GM23338 (cell line): Measurements from ENCODE around the gene ANTXR1. TPM values are rescaled to one million over a fixed set of nuclear protein-coding genes. Genes with fewer than 3 reads are reported as not detected.

ENCODE experiments used
- ATAC-seq: fragments of 200-7000 bp; cut with Tn5 transposase; 3 replicates; pipeline ENCODE4 v1.9.1; 2020
- DNase-seq: peaks from one replicate; pipeline ENCODE4 v3.0.0-alpha.2; 2015; ENCODE audit warnings: low spot score
- H2AFZ ChIP-seq: fragments of 200-600 bp; sonication (generic); 2 replicates; pipeline ENCODE4 v1.8.0; 2016; ENCODE audit warnings: antibody characterized with exemption, mild to moderate bottlenecking, moderate library complexity
- H3F3A ChIP-seq: fragments of 200-600 bp; sonication (generic); replicated peaks from 2 replicates; pipeline ENCODE4 v1.8.0; 2017; ENCODE audit warnings: antibody characterized with exemption, mixed run types, low read depth
- H3K27ac ChIP-seq: fragments of 200-600 bp; sonication (generic); 2 replicates; pipeline ENCODE4 v1.6.1; 2016; ENCODE audit warnings: low read depth
- H3K27me3 ChIP-seq: fragments of 200-600 bp; sonication (generic); 2 replicates; pipeline ENCODE4 v1.8.0; 2016; ENCODE audit warnings: mild to moderate bottlenecking, mixed run types, moderate library complexity; ENCODE audit not compliant: insufficient read depth
- H3K36me3 ChIP-seq: fragments of 200-600 bp; sonication (generic); 2 replicates; pipeline ENCODE4 v1.8.0; 2016; ENCODE audit warnings: mild to moderate bottlenecking; ENCODE audit not compliant: insufficient read depth
- H3K4me1 ChIP-seq: fragments of 200-600 bp; sonication (generic); 2 replicates; pipeline ENCODE4 v1.8.0; 2016; ENCODE audit warnings: mild to moderate bottlenecking, moderate library complexity; ENCODE audit not compliant: insufficient read depth
- H3K4me2 ChIP-seq: fragments of 200-600 bp; sonication (generic); 2 replicates; pipeline ENCODE4 v1.7.1; 2017; ENCODE audit warnings: mixed run types
- H3K4me3 ChIP-seq: fragments of 200-600 bp; sonication (generic); 2 replicates; pipeline ENCODE4 v1.6.1; 2016; ENCODE audit warnings: mixed run types
- H3K79me2 ChIP-seq: fragments of 200-600 bp; sonication (generic); replicated peaks from 2 replicates; pipeline ENCODE4 v1.8.0; 2017; ENCODE audit warnings: mild to moderate bottlenecking; ENCODE audit not compliant: insufficient read depth
- H3K9me2 ChIP-seq: fragments of 200-600 bp; sonication (generic); 2 replicates; pipeline ENCODE4 v1.8.0; 2017; ENCODE audit not compliant: insufficient read depth
- H4K20me1 ChIP-seq: fragments of 200-600 bp; sonication (generic); replicated peaks from 2 replicates; pipeline ENCODE4 v1.8.0; 2017; ENCODE audit warnings: mild to moderate bottlenecking; ENCODE audit not compliant: insufficient read depth
- H3K27ac Mint-ChIP-seq: 2 replicates; pipeline ENCODE4 v1.8.0; 2020; ENCODE audit warnings: inconsistent platforms, mild to moderate bottlenecking, moderate library complexity, mixed read lengths
- H3K27me3 Mint-ChIP-seq: 3 replicates; pipeline ENCODE4 v1.8.0; 2022; ENCODE audit warnings: low read depth, mild to moderate bottlenecking, moderate library complexity, mixed read lengths, inconsistent platforms; ENCODE audit not compliant: insufficient read depth, poor library complexity
- H3K36me3 Mint-ChIP-seq: 3 replicates; pipeline ENCODE4 v1.8.0; 2021; ENCODE audit warnings: low read depth, mild to moderate bottlenecking, inconsistent platforms, moderate library complexity, mixed read lengths
- H3K4me1 Mint-ChIP-seq: 3 replicates; pipeline ENCODE4 v1.8.0; 2020; ENCODE audit warnings: mild to moderate bottlenecking, inconsistent platforms, mixed read lengths
- H3K4me3 Mint-ChIP-seq: 3 replicates; pipeline ENCODE4 v1.8.0; 2021; ENCODE audit warnings: moderate library complexity, mild to moderate bottlenecking, inconsistent platforms, mixed read lengths
- H3K9me3 Mint-ChIP-seq: 3 replicates; pipeline ENCODE4 v1.8.0; 2020; ENCODE audit warnings: moderate library complexity, mild to moderate bottlenecking, inconsistent platforms, mixed read lengths
- CREB1 ChIP-seq: fragments of 250-450 bp; sonication (Bioruptor Pico); IDR thresholded peaks from 2 replicates; pipeline ENCODE4 v1.5.0; 2020; ENCODE audit warnings: low read depth, mild to moderate bottlenecking, moderate library complexity
- EZH2 ChIP-seq: fragments of 200-600 bp; sonication (generic); IDR thresholded peaks from one replicate; pipeline ENCODE4 v1.8.0; 2017; ENCODE audit warnings: antibody characterized with exemption, mild to moderate bottlenecking, low read depth; ENCODE audit not compliant: unreplicated experiment
- JUNB ChIP-seq: IDR thresholded peaks from one replicate; pipeline ENCODE4 v1.6.1; 2016; ENCODE audit warnings: antibody characterized with exemption; ENCODE audit not compliant: unreplicated experiment
- NANOG ChIP-seq: IDR thresholded peaks from 2 replicates; pipeline ENCODE4 v1.6.1; 2016; ENCODE audit warnings: antibody characterized with exemption, borderline replicate concordance
- POLR2AphosphoS5 ChIP-seq: IDR thresholded peaks from 2 replicates; pipeline ENCODE4 v1.6.1; 2016; ENCODE audit warnings: antibody characterized with exemption, low read depth
- STAT1 ChIP-seq: IDR thresholded peaks from one replicate; pipeline ENCODE4 v1.6.1; 2016; ENCODE audit warnings: antibody characterized with exemption; ENCODE audit not compliant: unreplicated experiment
- ZNF331 ChIP-seq: fragments of 250-450 bp; sonication (Bioruptor Pico); IDR thresholded peaks from 2 replicates; pipeline ENCODE4 v1.5.0; 2020; ENCODE audit warnings: low read depth, mild to moderate bottlenecking, moderate library complexity
- polyA plus RNA-seq: library from polyadenylated mRNA; unstranded; fragments of >200 nt; fragmentation: Nextera tagmentation; extraction: Ambion mirVana; gene quantifications from 2 replicates; pipeline ENCODE4 v1.2.1, GENCODE V29; 2016
- total RNA-seq: library from RNA; depleted of rRNA; stranded (reverse); fragments of >200 nt; shearing (Covaris generic); gene quantifications from 2 replicates; pipeline ENCODE4 v1.2.3, GENCODE V29; 2014
- TF ChIP-seq, protein P1 (sequence below): IDR thresholded peaks from one replicate; pipeline ENCODE4 v1.6.1; 2018; ENCODE audit warnings: antibody characterized with exemption; ENCODE audit not compliant: unreplicated experiment
- TF ChIP-seq, protein P2 (sequence below), 2 experiments: fragments of 200-600 bp in 1 of 2; sonication (generic) in 1 of 2; conservative IDR thresholded peaks; 2 replicates each; pipeline versions ENCODE4 v1.5.1 to v1.6.1; 2016 to 2017; ENCODE audit warnings: antibody characterized with exemption in 2 of 2, low read depth in 2 of 2, mild to moderate bottlenecking in 2 of 2, moderate library complexity in 1 of 2
- TF ChIP-seq, protein P3 (sequence below): fragments of 250-450 bp; sonication (Bioruptor Pico); IDR thresholded peaks from 2 replicates; pipeline ENCODE4 v1.5.0; 2020; ENCODE audit warnings: mild to moderate bottlenecking, moderate library complexity

Gene ANTXR1
- total and polyA plus RNA-seq, 2 experiments from 2014 or later: 16.1 to 23.1 TPM

DNA sequence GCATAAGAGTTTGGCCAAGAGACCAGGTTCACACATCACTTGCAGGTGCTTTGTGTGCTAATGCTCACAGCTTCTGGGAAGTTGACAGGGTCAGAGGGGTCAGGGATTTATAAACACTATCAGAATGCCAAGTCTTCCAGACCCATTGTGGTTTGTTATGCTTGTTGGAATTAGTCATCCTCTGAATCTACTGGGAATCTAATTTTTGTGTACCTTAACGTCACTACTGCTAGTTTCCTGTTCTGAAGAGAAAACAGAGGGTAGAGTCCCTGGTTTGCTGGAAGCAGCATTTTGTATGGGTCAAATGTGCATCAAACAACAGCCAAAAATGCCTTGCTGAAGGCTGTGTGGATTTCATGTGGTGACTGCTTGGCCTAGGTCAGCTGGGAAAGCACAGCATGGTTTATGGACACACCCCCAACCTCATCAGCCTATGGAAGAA lies 33.3 kb downstream of the ANTXR1 start (continued):
- TF ChIP-seq, protein P1, sequence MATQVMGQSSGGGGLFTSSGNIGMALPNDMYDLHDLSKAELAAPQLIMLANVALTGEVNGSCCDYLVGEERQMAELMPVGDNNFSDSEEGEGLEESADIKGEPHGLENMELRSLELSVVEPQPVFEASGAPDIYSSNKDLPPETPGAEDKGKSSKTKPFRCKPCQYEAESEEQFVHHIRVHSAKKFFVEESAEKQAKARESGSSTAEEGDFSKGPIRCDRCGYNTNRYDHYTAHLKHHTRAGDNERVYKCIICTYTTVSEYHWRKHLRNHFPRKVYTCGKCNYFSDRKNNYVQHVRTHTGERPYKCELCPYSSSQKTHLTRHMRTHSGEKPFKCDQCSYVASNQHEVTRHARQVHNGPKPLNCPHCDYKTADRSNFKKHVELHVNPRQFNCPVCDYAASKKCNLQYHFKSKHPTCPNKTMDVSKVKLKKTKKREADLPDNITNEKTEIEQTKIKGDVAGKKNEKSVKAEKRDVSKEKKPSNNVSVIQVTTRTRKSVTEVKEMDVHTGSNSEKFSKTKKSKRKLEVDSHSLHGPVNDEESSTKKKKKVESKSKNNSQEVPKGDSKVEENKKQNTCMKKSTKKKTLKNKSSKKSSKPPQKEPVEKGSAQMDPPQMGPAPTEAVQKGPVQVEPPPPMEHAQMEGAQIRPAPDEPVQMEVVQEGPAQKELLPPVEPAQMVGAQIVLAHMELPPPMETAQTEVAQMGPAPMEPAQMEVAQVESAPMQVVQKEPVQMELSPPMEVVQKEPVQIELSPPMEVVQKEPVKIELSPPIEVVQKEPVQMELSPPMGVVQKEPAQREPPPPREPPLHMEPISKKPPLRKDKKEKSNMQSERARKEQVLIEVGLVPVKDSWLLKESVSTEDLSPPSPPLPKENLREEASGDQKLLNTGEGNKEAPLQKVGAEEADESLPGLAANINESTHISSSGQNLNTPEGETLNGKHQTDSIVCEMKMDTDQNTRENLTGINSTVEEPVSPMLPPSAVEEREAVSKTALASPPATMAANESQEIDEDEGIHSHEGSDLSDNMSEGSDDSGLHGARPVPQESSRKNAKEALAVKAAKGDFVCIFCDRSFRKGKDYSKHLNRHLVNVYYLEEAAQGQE: no peak
- TF ChIP-seq, protein P2, sequence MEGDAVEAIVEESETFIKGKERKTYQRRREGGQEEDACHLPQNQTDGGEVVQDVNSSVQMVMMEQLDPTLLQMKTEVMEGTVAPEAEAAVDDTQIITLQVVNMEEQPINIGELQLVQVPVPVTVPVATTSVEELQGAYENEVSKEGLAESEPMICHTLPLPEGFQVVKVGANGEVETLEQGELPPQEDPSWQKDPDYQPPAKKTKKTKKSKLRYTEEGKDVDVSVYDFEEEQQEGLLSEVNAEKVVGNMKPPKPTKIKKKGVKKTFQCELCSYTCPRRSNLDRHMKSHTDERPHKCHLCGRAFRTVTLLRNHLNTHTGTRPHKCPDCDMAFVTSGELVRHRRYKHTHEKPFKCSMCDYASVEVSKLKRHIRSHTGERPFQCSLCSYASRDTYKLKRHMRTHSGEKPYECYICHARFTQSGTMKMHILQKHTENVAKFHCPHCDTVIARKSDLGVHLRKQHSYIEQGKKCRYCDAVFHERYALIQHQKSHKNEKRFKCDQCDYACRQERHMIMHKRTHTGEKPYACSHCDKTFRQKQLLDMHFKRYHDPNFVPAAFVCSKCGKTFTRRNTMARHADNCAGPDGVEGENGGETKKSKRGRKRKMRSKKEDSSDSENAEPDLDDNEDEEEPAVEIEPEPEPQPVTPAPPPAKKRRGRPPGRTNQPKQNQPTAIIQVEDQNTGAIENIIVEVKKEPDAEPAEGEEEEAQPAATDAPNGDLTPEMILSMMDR (conservative IDR thresholded peaks at IDR 0.05; ENCODE audit: low read depth in 2 of 2): no peak
- TF ChIP-seq NANOG (no peak), JUNB (no peak), STAT1 (no peak)

DNA sequence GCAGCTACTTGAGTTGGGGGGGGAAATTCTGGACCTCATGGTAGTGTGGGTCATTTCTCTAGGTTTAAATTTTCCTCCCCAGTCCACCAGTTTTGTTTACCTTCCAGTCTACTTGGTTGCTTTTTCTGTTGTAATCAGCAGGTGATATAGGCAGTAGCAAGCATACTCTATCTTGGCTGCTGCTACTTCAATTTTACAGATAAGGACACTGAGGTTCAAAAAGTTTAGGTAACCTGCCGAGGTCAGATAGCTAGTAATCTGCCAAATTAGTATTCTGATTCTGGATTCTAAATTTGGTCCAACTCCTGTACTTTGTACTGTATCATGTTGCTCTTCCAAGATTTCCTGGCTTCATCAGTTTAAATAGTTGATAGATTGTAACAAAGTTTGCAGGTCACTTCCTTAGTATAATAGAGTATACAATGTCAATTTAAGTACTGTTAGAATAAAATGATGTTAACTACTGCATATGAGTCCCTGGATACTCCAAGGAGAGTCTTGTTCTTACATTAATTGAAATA lies 34.7 kb downstream of the ANTXR1 start:
- ATAC-seq (no peak), DNase-seq (no peak)
- Histone ChIP-seq H3F3A (no peaks in the 10 kb centered on the region), H3K9me2 (no peaks in the 10 kb centered on the region), H3K27ac (no peak overlapping the region), H4K20me1 (peaks cover 4% of the 10 kb centered on the region), H3K4me2 (no peak overlapping the region), H3K27me3 (no peaks in the 10 kb centered on the region), H3K36me3 (peaks cover 3% of the 10 kb centered on the region; the same call in 1 of the 2 replicates), H3K4me3 (no peak overlapping the region), H3K4me1 (no peaks in the 10 kb centered on the region), H3K79me2 (no peaks in the 10 kb centered on the region), H2AFZ (no peak overlapping the region)
- Mint-ChIP-seq H3K4me1 (no peaks in the 10 kb centered on the region), H3K36me3 (peaks cover 5% of the 10 kb centered on the region; the same call in 2 of the 3 replicates), H3K9me3 (no peaks in the 10 kb centered on the region), H3K4me3 (no peak overlapping the region), H3K27me3 (no peaks in the 10 kb centered on the region), H3K27ac (no peak overlapping the region)
- TF ChIP-seq EZH2 (no peak), CREB1 (no peak), ZNF331 (no peak), POLR2AphosphoS5 (no peak)
- TF ChIP-seq, protein P2 (conservative IDR thresholded peaks at IDR 0.05; ENCODE audit: low read depth in 2 of 2): no peak
- TF ChIP-seq, protein P3, sequence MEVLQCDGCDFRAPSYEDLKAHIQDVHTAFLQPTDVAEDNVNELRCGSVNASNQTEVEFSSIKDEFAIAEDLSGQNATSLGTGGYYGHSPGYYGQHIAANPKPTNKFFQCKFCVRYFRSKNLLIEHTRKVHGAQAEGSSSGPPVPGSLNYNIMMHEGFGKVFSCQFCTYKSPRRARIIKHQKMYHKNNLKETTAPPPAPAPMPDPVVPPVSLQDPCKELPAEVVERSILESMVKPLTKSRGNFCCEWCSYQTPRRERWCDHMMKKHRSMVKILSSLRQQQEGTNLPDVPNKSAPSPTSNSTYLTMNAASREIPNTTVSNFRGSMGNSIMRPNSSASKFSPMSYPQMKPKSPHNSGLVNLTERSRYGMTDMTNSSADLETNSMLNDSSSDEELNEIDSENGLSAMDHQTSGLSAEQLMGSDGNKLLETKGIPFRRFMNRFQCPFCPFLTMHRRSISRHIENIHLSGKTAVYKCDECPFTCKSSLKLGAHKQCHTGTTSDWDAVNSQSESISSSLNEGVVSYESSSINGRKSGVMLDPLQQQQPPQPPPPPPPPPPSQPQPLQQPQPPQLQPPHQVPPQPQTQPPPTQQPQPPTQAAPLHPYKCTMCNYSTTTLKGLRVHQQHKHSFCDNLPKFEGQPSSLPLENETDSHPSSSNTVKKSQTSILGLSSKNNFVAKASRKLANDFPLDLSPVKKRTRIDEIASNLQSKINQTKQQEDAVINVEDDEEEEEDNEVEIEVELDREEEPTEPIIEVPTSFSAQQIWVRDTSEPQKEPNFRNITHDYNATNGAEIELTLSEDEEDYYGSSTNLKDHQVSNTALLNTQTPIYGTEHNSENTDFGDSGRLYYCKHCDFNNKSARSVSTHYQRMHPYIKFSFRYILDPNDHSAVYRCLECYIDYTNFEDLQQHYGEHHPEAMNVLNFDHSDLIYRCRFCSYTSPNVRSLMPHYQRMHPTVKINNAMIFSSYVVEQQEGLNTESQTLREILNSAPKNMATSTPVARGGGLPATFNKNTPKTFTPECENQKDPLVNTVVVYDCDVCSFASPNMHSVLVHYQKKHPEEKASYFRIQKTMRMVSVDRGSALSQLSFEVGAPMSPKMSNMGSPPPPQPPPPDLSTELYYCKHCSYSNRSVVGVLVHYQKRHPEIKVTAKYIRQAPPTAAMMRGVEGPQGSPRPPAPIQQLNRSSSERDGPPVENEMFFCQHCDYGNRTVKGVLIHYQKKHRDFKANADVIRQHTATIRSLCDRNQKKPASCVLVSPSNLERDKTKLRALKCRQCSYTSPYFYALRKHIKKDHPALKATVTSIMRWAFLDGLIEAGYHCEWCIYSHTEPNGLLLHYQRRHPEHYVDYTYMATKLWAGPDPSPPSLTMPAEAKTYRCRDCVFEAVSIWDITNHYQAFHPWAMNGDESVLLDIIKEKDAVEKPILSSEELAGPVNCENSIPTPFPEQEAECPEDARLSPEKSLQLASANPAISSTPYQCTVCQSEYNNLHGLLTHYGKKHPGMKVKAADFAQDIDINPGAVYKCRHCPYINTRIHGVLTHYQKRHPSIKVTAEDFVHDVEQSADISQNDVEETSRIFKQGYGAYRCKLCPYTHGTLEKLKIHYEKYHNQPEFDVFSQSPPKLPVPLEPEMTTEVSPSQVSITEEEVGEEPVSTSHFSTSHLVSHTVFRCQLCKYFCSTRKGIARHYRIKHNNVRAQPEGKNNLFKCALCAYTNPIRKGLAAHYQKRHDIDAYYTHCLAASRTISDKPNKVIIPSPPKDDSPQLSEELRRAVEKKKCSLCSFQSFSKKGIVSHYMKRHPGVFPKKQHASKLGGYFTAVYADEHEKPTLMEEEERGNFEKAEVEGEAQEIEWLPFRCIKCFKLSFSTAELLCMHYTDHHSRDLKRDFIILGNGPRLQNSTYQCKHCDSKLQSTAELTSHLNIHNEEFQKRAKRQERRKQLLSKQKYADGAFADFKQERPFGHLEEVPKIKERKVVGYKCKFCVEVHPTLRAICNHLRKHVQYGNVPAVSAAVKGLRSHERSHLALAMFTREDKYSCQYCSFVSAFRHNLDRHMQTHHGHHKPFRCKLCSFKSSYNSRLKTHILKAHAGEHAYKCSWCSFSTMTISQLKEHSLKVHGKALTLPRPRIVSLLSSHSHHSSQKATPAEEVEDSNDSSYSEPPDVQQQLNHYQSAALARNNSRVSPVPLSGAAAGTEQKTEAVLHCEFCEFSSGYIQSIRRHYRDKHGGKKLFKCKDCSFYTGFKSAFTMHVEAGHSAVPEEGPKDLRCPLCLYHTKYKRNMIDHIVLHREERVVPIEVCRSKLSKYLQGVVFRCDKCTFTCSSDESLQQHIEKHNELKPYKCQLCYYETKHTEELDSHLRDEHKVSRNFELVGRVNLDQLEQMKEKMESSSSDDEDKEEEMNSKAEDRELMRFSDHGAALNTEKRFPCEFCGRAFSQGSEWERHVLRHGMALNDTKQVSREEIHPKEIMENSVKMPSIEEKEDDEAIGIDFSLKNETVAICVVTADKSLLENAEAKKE (CRISPR knock-in tag): no peak
